GM19023 (cell line): ENCODE data around the gene AP5B1.
"Not testable (repeated sequence)": the region's sequence is repeated elsewhere in the genome, so short reads cannot be mapped to it uniquely, and the experiment has no call there.

Experiments used
- ATAC-seq: cut with Tn5 transposase; IDR thresholded peaks from one replicate; pipeline ENCODE4 v1.9.1; 2021; ENCODE audit warnings: mild to moderate bottlenecking, moderate library complexity; ENCODE audit not compliant: unreplicated experiment

The AP5B1 gene

GRCh38 chr11:65771589-65772112 lies 9.1 kb downstream of the AP5B1 start:
- no peak for ATAC-seq

DNA sequence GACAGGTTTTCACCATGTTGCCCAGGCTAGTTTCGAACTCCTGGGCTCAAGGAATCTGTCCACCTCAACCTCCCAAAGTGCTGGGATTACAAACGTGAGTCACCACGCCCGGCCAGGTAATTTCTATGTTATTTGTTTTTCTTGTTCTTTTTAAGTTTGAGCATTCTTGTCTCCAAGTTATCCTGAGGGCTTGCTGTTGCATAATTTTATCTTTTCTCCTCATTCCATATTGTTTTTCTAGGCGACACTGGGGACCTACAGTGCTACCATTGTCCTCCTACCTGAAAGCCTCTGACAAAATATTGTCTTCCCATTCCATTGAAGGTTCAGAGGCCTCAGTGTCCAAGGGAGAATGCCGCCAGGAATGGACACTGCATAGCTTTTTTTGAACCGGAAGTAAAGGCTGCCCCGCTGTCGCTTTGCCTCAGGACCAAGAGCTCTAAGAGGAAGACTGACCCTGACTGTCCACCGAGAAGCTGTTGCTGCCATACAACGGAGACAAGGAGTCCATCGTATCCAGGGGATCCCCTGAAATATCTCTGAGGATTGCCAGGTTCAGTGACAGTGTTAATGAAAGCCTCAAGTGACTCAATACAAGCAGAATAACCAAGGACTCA lies 9.7 kb downstream of the AP5B1 start:
- ATAC-seq, result no peak

DNA sequence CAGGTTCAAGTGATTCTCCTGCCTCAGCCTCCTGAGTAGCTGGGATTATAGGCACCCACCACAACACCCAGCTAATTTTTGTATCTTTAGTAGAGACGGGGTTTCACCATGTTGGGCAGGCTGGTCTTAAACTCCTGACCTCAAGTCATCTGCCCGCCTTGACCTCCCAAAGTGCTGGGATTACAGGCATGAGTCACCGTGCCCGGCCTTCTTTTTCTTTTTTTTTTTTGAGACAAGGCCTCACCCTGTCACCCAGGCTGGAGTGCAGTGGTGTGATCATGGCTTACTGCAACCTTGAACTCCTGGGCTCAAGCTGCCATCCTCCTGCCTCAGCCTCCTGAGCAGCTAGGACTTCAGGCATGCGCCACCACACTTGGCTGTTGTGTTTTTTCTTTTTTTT lies 13.0 kb downstream of the AP5B1 start:
- not testable (repeated sequence) for ATAC-seq

GRCh38 chr11:65767406-65767805 lies 13.4 kb downstream of the AP5B1 start:
- ATAC-seq, result no peak

DNA sequence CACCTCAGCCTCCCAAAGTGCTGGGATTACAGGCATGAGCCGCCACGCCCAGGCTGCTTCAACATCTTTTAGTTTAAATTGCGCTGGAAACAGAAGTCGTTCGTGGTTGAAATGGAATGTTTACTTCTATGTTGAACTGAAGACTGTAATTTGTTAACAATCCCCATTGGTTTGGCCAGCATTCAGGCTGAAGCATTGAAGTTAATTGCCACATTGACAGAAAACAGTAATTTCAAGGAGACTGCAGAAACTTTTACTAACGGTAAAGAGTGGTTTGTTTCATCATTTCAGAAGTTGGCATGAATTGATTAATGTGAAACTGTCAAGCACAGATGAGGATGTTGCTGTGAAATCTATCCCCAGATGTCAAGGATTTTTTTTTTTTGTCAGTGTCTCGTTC lies 14.2 kb downstream of the AP5B1 start:
- no peak for ATAC-seq

DNA sequence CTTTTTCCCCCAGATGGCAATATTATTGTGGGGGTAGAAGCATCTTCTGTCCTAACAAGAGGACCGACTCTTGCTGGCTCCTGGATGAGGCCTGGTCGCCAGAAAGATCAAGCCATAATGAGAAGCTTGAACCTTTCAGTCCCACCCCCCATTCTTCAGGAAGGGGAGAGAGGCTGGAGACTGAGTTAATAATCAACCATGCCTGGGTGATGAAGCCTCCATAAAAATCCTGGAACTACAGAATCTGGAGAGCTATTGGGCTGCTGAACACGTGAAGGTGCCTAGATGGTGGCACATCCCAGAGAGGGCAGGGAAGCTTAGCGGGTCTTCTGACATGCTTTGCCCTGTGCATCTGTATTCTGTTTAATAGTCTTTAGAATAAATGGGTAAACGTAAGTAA lies 16.3 kb downstream of the AP5B1 start:
- no peak for ATAC-seq

DNA sequence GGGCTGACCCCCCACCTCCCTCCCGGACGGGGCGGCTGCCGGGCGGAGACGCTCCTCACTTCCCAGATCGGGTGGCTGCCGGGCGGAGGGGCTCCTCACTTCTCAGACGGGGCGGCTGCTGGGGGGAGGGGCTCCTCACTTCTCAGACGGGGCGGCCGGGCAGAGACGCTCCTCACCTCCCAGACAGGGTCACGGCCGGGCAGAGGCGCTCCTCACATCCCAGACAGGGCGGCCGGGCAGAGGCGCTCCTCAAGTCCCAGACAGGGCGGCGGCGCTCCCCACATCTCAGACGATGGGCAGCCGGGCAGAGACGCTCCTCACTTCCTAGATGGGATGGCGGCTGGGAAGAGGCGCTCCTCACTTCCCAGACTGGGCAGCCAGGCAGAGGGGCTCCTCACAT lies 18.0 kb downstream of the AP5B1 start:
- not testable (repeated sequence) for ATAC-seq

DNA sequence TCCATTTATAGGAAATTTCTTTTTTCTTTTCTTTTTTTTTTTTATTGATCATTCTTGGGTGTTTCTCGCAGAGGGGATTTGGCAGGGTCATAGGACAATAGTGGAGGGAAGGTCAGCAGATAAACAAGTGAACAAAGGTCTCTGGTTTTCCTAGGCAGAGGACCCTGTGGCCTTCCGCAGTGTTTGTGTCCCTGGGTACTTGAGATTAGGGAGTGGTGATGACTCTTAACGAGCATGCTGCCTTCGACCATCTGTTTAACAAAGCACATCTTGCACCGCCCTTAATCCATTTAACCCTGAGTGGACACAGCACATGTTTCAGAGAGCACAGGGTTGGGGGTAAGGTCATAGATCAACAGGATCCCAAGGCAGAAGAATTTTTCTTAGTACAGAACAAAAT lies 18.6 kb downstream of the AP5B1 start:
- not testable (repeated sequence) for ATAC-seq

DNA sequence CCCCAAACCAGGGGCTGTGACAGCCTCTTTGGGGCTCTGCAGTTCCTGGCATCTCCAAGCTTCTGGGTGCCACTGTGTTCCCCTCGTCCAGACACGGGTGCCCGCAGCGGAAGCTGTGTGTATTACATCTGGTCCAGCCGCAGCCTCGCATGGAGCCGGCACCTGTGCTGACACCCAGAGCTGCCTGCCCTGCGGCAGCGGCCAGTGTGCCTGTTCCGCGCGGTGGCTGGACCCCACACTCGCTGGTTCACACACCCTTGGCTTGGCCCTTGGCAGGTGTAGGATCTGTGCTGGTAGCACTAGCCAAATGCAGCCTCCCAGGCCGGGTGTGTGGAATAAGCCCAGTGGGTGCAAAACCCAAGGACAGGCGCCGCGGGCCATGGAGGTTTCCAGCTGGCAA lies 35.7 kb downstream of the AP5B1 start:
- ATAC-seq, result no peak

DNA sequence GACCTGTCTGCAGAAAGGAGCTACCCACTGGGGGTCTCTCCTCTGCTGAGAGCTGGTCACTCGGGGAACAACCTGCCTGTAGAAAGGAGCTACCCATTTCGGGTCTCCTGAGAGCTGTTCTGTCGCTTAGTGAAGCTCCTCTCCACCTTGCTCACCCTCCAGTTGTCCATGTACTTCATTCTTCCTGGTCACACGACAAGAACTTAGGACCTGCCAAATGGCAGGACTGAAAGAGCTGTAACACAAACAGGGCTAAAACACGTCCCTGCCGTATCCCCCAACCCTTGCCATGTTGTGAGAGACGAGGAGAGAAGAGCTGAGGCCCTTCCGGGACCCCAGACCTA lies 36.1 kb downstream of the AP5B1 start:
- no peak for ATAC-seq

DNA sequence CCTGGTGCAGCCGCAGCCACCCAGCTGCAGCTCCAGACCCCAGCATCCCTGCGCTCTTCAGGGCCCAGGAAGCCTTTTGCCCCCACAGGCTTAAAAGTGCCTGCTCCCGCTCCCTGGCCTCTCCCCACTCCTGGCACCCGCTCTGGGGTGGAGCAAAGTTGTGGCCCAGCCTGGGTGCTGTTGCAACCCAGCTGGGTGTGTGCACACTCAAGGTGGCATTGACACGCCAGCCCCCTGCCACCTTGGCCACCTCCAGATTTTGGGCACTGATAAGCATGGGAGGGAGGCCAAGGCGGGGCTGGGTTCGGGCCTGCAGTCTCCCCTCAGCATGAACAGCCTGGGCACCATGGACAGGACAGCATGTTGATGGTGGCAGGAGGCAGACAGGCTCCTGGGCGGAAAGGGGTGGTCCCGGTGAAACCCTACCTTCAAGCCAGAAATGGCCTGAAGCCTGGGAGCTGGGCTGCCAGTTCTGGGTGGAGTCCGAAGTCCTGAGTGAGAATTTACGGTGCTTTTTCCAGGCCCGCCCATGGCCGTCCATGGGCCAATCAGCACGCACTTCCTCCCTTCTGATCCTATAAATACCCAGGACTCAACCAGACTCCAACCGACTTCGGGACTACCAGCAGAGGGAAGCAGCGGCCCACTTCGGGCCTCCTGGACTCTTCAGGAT lies 36.6 kb downstream of the AP5B1 start:
- ATAC-seq, result no peak

GRCh38 chr11:65743681-65744025 lies 37.1 kb downstream of the AP5B1 start:
- no peak for ATAC-seq

- no peak for ATAC-seq
Measured at GRCh38 chr11:65742353-65742752, 38.4 kb downstream of the AP5B1 start.

DNA sequence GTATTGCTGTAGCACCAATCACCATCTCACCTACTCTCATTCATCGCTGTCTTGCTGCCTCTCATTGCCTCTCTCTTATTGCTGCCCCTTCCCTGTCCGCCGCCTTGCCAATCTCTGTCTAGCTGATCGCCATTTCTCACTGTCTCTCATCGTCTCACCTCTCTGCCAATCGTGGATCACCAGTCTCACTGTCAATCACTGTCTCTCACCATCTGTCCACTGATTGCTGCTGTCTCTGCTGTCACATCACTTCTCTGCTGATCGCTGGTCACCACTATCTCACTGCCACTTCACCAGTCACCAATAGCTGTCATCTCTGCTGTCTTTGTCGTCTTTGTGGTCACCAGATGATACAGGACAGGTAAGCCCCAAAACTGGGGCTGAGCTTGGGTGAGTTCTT lies 39.6 kb downstream of the AP5B1 start:
- no peak for ATAC-seq

GRCh38 chr11:65739022-65739421 lies 41.8 kb downstream of the AP5B1 start:
- no peak for ATAC-seq

- no peak for ATAC-seq
Measured at GRCh38 chr11:65736810-65737209, 44.0 kb downstream of the AP5B1 start.

DNA sequence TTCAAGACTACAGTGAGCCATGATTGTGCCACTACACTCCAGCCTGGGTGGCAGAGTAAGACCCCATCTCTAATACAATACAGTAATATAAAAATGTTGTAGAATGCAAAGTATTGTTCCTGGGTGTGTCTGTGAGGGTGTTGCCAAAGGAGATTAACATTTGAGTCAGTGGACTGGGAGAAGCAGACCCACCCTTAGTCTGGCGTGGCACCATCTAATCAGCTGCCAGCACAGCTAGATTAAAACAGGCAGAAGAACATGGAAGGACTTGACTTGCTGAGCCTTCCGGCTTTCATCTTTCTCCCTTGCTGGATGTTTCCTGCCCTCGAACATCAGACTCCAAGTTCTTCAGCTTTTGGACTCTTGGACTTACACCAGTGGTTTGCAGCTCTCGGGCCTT lies 45.7 kb downstream of the AP5B1 start:
- ATAC-seq, result not testable (repeated sequence)

- no peak for ATAC-seq
Measured at GRCh38 chr11:65730461-65730860, 50.3 kb downstream of the AP5B1 start.

GRCh38 chr11:65727865-65728264 lies 52.9 kb downstream of the AP5B1 start:
- ATAC-seq, result no peak

- ATAC-seq, result no peak
Measured at GRCh38 chr11:65726660-65727059, 54.1 kb downstream of the AP5B1 start.
